GM18507 (cell line): ENCODE measurements around the gene RAD9A.
A peak's percentile ranks its signal among the peaks of the same experiment; 100 is the strongest.

Experiments
- DNase-seq: peaks from one replicate; pipeline ENCODE4 v3.0.0; 2011; ENCODE audit warnings: low read depth; ENCODE audit not compliant: insufficient read length; ENCODE audit errors: extremely low spot score
- FAIRE-seq: peaks from 2 replicates; lab custom pipeline; 2011; peaks lifted over from hg19 to GRCh38; lab: Jason Lieb, UNC

RAD9A gene

DNA sequence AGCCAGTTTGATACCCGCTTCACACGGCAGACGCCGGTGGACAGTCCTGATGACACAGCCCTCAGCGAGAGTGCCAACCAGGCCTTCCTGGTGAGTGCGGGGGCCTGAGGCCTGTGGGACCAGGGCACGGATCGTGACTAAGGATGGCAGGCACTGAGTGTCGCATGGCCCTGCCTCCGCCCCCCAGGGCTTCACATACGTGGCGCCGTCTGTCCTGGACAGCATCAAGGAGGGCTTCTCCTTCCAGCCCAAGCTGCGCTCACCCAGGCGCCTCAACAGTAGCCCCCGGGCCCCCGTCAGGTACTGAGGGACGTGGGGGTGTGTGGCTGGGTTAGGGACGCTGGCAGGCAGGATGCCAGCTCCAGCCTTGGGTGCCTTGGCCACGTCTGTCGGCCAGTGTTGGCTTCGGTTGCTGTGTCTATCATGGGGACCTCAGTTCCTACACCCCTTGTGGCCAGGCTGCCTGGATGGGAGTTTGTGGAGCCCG is 42.7 kb downstream of the RAD9A start:
- peak; percentile 15 for FAIRE-seq

GRCh38 chr11:67435031-67435726 is 43.4 kb downstream of the RAD9A start:
- FAIRE-seq (no peak), DNase-seq (no peak)

More for the DNA sequence above, 42.7 kb downstream of the RAD9A start:
- no peak for DNase-seq

- FAIRE-seq (no peak), DNase-seq (no peak)
These were observed 44.1 kb downstream of the RAD9A start for GRCh38 chr11:67435727-67436458.

- DNase-seq: peak; percentile 73
- peak; percentile 97 for FAIRE-seq
These were observed 44.8 kb downstream of the RAD9A start for GRCh38 chr11:67436459-67437081.

GRCh38 chr11:67437082-67437808 is 45.5 kb downstream of the RAD9A start, which contains the start of gene PTPRCAP:
PTPRCAP (minus strand) TSS chr11:67437682; CDS start chr11:67437619, 63 bp downstream.
- DNase-seq (peak; percentile 67), FAIRE-seq (no peak)

DNA sequence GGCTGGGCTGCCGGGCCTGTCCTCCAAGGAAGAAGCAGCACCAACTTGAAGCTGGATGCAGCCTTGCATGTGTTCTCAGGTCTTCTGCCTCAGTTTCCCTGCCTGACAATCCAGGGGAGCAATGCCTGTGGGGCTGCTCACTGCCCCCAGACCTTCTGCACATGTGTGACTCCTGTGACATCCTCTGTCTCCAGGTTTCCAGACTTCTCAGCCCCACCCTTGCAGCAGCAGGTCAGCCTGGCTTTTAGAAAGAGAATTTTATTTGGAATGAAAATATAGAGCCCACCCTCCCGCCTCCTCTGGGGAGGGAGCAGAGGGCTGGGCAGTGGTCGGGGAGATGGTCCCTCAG is 46.0 kb downstream of the RAD9A start:
- DNase-seq (no peak), FAIRE-seq (no peak)

GRCh38 chr11:67438158-67438902 is 46.5 kb downstream of the RAD9A start:
- DNase-seq (peak; percentile 61), FAIRE-seq (peak; percentile 83)

GRCh38 chr11:67439321-67440228 is 47.8 kb downstream of the RAD9A start:
- no peak for FAIRE-seq
- no peak for DNase-seq

DNA sequence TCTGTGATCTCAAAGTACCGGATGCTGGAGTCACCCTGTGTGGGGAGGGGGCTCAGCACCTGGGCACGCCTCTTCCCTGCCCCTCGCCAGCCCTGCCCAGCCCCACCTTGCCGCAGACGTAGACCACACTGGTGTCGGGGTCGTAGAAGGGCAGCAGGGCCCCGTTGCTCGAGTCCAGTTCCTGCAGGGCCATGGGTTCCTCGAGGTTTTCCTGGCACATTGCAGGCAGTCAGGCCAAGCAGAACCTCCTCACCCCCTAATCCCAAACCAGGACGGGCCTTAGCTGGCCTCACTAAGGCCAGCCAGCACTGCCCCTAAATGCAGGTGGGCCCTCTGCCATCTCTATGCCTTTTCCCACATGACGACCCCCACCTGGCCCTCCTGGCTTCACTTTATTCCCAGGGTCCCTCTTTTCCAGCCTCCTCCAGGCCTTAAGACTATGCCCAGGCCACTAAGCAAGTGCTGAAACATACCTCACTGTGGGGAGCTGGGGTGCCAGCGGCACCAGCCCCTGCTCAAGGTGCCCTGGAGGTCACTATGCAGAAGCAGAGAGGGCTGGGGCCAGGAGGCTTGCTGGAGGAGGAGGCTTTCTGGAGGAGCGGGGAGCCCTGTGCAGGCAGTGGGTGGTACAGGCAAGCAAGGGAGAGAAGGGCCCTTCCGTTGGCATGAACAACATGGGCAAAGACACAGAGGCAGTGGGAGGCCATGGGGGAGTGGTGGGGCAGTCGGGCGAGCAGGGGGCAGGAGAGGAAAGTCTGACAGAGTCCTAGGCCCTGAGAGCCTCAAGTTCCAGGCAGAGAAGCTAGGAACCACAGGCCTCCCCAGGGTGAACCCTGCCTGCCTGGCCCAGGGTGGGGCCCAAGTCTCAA is 48.7 kb downstream of the RAD9A start:
- no peak for DNase-seq
- no peak for FAIRE-seq

DNA sequence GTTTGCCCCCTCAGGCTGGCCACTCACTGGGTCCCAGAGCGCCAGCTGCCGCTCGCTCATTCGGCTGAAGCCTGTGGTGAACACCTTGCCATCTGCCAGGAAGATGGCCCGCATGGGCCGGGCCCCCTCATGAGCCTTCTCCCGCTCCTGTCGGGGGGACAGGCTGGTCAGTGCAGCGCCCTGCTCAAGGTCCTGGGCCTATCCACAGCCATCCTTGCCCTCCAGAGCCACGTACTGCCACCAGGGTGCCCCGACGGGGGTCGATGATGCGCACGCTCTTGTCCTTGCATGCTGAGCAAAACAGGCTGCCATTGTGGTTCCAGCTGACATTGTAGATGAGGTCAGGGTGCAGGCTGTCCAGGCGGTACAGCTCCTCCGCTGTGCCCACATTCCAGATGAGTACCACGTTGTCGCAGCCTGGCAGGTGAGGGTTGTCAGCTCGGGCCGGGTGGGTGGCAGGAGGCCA is 49.3 kb downstream of the RAD9A start:
- FAIRE-seq: no peak

GRCh38 chr11:67441731-67442351 is 50.1 kb downstream of the RAD9A start:
- no peak for DNase-seq
- no peak for FAIRE-seq

More for the DNA sequence above, 49.3 kb downstream of the RAD9A start:
- DNase-seq: no peak

DNA sequence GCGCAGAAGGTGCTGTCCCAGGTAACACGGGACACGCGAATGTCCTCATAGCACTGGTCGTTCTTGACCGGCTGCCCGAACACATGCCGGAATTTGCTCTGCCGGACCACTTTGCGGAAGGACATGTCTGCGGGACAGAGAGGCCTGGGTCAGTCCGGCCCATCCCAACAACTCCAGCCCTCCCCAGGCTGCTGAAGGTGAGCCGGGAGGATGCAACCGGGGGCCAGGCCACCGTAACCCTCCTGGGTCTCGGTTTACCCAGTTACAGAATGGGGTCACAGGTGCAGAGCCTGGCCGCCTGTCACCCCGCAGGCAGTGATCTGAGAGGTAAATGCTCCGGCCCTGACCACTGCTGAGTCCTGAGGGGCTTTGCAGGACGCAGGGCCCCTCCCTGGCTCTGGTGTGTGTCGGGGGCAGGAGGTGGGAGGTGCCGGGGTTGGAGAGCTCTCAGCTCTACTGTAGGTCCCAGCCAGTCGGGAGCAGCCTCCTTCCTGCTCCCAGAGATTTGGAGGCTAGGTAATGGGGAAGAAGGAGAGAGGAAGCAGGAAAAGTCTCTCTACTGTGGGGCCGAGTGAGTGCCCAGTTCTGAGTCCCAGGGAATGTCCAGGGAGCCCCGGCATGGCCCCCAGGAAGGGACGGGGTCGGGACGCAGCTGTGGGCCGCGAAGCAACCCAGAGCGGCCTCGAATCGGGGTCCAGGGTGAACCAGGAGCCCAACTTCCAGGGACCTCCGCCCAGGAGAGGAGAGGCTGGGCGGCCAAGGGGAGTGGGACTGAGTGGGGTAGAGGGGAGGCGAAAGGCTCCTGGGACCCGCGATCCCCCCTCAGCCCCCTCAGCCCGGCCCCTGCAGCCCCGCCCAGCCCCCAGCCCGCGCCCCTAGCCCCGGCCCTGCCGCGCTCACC is 51.0 kb downstream of the RAD9A start:
- DNase-seq: no peak
- no peak for FAIRE-seq

DNA sequence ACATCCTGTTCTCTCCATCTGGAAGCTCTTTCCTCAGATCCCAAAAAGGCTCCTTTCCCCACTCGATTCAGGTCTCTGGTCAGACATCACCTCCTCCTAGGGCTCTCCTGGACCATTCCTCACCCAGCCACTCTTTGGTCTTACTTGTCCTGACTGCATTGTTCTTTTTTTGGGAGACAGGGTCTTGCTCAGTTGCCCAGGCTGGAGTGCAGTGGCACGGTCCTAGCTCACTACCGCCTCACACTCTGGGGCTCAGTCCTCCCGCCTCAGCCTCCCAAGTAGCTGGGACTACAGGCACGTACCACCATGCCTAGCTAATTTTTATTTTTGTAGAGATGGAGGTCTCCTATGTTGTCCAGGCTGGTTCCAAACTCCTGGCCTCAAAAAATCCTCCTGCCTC is 53.7 kb downstream of the RAD9A start:
- DNase-seq: no peak
- FAIRE-seq: no peak
